Measurements from ENCODE around the gene CWC25. TPM values are rescaled to one million over a fixed set of nuclear protein-coding genes. Genes with fewer than 3 reads are reported as not detected.
A peak's percentile ranks its signal among the peaks of the same experiment; 100 is the strongest.

The CWC25 gene
- polyA plus RNA-seq, 1 donor (not counting 4 experiments of a cell fraction or from before 2014, with no cell fraction given): 14.9 TPM

GRCh38 chr17:38800237-38800760, 24.8 kb downstream of the CWC25 start:
- peaks cover 20% of the 10 kb centered on the region for H3K4me1 ChIP-seq (ENCODE audit: control insufficient read depth, extremely low read depth, insufficient read depth, low read length)

GRCh38 chr17:38799501-38800236, 25.5 kb downstream of the CWC25 start, which contains the start of gene PIP4K2B:
PIP4K2B (minus strand) TSS chr17:38799556; CDS start chr17:38799424, 132 bp downstream.
- peak within 1 kb of the TSS; percentile 81 to 90 (median 89) for H3K4me3 ChIP-seq (ENCODE audit: control insufficient read depth in 2 of 3, extremely low read depth in 1 of 3, insufficient read depth in 2 of 3, low read depth in 1 of 3, low read length in 3 of 3)
- H3K4me2 ChIP-seq (ENCODE audit: control insufficient read depth, extremely low read depth, insufficient read depth, low read depth, low read length): peak within 1 kb of the TSS; percentile 87
- FAIRE-seq (no peak), DNase-seq (ENCODE audit: low read depth, low spot score) (peak; percentile 78)
- peak within 1 kb of the TSS; percentile 86 for H3K9ac ChIP-seq (ENCODE audit: control insufficient read depth, extremely low read depth, insufficient read depth, low read length)
- no peaks in the 10 kb centered on the region for H3K9me3 ChIP-seq (ENCODE audit: control insufficient read depth, low read depth, low read length)
- peaks cover 20% of the 10 kb centered on the region for H3K4me1 ChIP-seq (ENCODE audit: control insufficient read depth, extremely low read depth, insufficient read depth, low read length)
- peak within 1 kb of the TSS; percentile 85 for H3K27ac ChIP-seq (ENCODE audit: control insufficient read depth, insufficient read depth, low read length)
- TF ChIP-seq EZH2 (IDR thresholded peaks at IDR 0.05; ENCODE audit: low read length) (no peak), CTCF (optimal IDR thresholded peaks at IDR 0.05 in 1 of 3, IDR thresholded peaks at IDR 0.05 in 1 of 3, conservative IDR thresholded peaks at IDR 0.05 in 1 of 3; ENCODE audit: extremely low read depth in 1 of 3, insufficient read depth in 2 of 3, low read length in 3 of 3) (no peak)
- no peaks in the 10 kb centered on the region for H3K27me3 ChIP-seq (ENCODE audit: control insufficient read depth, extremely low read depth, insufficient read depth, low read length)
- no peaks in the 10 kb centered on the region for H4K20me1 ChIP-seq (ENCODE audit: control insufficient read depth, extremely low read depth, insufficient read depth, low read length)
- peaks cover 2% of the 10 kb centered on the region for H3K9me1 ChIP-seq (ENCODE audit: control insufficient read depth, extremely low read depth, insufficient read depth, low read length)
- H3K36me3 ChIP-seq (ENCODE audit: control insufficient read depth in 2 of 2, extremely low read depth in 1 of 2, insufficient read depth in 2 of 2, low read length in 2 of 2): peaks cover 16 to 17% of the 10 kb centered on the region in 2 experiments
- H3K79me2 ChIP-seq (ENCODE audit: control insufficient read depth, insufficient read depth, low read length): peaks cover 41% of the 10 kb centered on the region
- dilution Hi-C loops (cut with MboI; ENCODE audit: extremely low pct_ligation_motif_present, low sequenced_read_pairs): no loop called here
- H2AFZ ChIP-seq (ENCODE audit: control insufficient read depth, low read length): peak within 1 kb of the TSS; percentile 64

More at GRCh38 chr17:38800237-38800760, 24.8 kb downstream of the CWC25 start:
- dilution Hi-C loops (cut with MboI; ENCODE audit: extremely low pct_ligation_motif_present, low sequenced_read_pairs): no loop called here
- Histone ChIP-seq H3K27me3 (ENCODE audit: control insufficient read depth, extremely low read depth, insufficient read depth, low read length) (no peaks in the 10 kb centered on the region), H3K36me3 (ENCODE audit: control insufficient read depth in 2 of 2, extremely low read depth in 1 of 2, insufficient read depth in 2 of 2, low read length in 2 of 2) (peaks cover 16 to 17% of the 10 kb centered on the region in 2 experiments), H3K9me3 (ENCODE audit: control insufficient read depth, low read depth, low read length) (no peaks in the 10 kb centered on the region), H3K9ac (ENCODE audit: control insufficient read depth, extremely low read depth, insufficient read depth, low read length) (peak overlapping the region; percentile 86), H4K20me1 (ENCODE audit: control insufficient read depth, extremely low read depth, insufficient read depth, low read length) (no peaks in the 10 kb centered on the region), H3K4me2 (ENCODE audit: control insufficient read depth, extremely low read depth, insufficient read depth, low read depth, low read length) (peak overlapping the region; percentile 77), H3K79me2 (ENCODE audit: control insufficient read depth, insufficient read depth, low read length) (peaks cover 38% of the 10 kb centered on the region), H3K9me1 (ENCODE audit: control insufficient read depth, extremely low read depth, insufficient read depth, low read length) (peaks cover 2% of the 10 kb centered on the region), H3K27ac (ENCODE audit: control insufficient read depth, insufficient read depth, low read length) (peak overlapping the region; percentile 85), H3K4me3 (ENCODE audit: control insufficient read depth in 2 of 3, extremely low read depth in 1 of 3, insufficient read depth in 2 of 3, low read depth in 1 of 3, low read length in 3 of 3) (peak overlapping the region; percentile 60 to 90 (median 66)), H2AFZ (ENCODE audit: control insufficient read depth, low read length) (peak overlapping the region; percentile 40)
- no peak for TF ChIP-seq CTCF (optimal IDR thresholded peaks at IDR 0.05 in 1 of 3, IDR thresholded peaks at IDR 0.05 in 1 of 3, conservative IDR thresholded peaks at IDR 0.05 in 1 of 3; ENCODE audit: extremely low read depth in 1 of 3, insufficient read depth in 2 of 3, low read length in 3 of 3)
- no peak for TF ChIP-seq EZH2 (IDR thresholded peaks at IDR 0.05; ENCODE audit: low read length)
- no peak for DNase-seq (ENCODE audit: low read depth, low spot score)
- no peak for FAIRE-seq
